Fibroblast of peridontal ligament (primary cell): Measurements from ENCODE around the gene GHR.
"Not testable (repeated sequence)": the region's sequence is repeated elsewhere in the genome, so short reads cannot be mapped to it uniquely, and the experiment has no call there.

Experiments used
- DNase-seq: peaks from one replicate; pipeline ENCODE4 v3.0.0-alpha.2; 2010; ENCODE audit errors: extremely low read depth

The GHR gene

DNA sequence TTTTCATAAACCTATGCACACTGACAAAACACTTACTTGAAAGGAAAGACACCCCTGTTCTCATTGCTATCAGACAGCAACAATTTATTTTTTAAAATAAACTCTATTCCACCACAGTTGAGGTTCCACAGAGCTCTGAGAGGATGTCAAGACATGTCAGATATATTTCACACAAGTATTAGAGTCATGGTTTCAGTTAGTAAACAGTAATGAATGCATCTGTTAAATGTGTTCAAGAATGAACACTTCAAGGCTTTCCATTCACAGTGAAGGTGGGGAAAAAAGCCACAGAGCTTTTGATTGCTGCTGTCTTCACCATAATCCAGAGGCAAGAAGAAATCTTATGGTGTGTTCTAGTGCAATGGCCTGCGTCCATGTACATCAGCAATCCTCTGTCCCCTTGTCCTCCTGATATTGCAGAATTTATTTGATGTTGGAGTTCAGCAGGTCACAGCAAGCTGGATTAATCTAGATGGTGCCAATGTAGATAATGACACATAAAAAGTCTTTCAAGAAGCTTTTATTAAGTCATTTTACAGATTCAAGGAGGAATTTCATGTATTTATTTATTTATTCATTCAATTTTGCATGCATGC lies 146.8 kb downstream of the GHR start:
- no peak for DNase-seq

GRCh38 chr5:42570966-42571960 lies 148.0 kb downstream of the GHR start:
- no peak for DNase-seq

GRCh38 chr5:42572313-42572712 lies 149.1 kb downstream of the GHR start:
- no peak for DNase-seq

GRCh38 chr5:42573386-42573785 lies 150.1 kb downstream of the GHR start:
- DNase-seq: no peak

DNA sequence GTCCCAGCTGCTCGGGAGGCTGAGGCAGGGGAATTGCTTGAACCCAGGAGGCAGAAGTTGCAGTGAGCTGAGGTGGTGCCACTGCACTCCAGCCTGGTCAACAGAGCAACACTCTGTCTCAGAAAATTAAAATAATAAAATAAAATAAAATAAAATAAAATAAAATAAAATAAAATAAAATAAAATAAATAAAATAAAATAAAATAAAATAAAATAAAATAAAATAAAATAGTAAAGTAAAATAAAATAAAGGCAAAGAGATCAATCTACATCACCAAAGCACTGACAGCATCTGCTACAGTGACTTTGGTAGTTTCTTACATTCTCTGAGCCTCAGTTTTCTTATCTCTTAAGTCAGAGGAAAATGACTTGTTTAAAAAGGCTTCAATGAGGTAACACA lies 152.7 kb downstream of the GHR start:
- DNase-seq: not testable (repeated sequence)

DNA sequence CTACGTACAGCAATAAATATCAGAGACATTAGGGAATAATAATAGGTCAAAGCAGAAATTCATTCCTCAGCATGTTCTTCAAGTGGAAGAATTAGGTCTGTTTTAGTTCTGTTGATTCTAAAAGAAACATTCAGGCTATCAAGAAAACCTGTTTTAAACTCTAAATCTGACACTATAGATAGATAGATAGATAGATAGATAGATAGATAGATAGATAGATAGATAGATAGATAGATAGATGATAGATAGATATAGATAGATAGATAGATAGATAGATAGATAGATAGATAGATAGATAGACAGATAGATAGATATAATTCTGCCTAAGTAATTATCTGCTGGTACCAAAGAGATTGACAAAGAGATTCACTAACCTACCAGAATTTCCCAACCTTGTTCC lies 155.7 kb downstream of the GHR start:
- DNase-seq: not testable (repeated sequence)

GRCh38 chr5:42579320-42579719 lies 156.1 kb downstream of the GHR start:
- no peak for DNase-seq

DNA sequence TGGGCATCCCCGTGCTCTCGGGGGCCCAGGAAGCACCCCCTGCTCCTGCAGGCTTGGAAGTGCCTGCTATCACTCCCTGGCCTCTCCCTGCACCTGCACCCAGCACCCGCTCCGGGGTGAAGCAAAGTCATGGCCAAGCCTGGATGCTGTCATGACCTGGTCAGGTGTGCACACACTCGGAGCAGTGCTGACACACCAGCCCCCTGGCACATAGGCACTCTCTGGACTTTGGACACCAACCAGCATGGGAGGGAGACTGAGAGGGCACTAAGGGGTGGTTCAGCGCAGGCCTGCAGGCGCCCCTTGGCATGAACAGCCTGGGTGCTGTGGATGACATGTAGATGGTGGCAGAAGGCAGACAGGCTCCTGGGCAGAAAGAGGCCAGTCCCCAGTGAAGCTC lies 158.6 kb downstream of the GHR start:
- no peak for DNase-seq

DNA sequence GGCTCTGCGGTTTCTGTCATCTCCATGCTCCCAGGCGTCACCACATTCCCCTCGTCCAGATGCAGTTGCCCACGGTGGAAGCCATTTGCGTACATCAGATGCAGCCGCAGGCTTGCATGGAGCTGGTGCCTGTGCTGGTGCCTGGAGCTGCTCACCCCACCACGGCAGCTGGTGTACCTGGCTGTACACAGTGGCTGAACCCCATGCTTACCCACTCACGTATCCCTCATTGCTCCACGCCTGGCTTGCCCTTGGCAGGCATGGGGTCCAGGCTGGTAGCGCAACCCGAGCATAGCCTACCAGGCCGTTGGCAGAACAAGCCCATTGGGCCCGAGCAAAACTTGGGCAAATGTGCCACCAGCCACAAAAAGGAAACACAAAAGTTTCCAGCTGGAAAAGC lies 159.5 kb downstream of the GHR start:
- no peak for DNase-seq

- DNase-seq: peak; percentile 53
These were observed 160.1 kb downstream of the GHR start for GRCh38 chr5:42583322-42583721.

GRCh38 chr5:42586625-42587024 lies 163.4 kb downstream of the GHR start:
- DNase-seq: no peak

DNA sequence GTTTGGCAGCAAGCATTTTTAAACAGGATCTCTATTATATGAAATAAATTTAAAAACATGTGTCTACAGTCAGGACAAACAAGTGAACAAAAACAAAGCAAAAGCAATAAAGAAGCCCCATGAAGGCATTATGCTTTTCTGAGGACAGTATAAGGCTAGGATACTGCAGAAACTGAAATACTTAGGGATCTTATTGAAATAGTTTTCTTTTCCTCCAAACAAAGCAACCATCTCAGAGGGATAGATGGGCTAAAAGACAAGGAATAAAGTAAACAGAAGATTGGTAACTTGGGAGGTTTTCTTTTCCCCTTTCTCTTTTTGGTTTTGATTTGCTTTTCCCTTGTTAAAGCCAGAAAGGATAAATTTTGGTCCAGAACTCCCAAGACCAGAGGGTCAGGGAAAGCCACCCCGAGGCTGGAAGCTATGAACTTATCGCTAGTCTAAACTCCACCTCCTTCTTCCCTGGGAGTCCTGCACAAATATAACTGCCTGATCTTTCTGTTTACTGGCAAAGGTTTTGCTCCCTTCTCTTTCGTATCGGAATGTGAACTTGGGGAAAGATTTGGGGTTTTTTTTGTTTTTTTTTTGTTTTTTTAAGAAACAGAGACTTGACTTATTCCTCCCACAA lies 164.0 kb downstream of the GHR start:
- no peak for DNase-seq

DNA sequence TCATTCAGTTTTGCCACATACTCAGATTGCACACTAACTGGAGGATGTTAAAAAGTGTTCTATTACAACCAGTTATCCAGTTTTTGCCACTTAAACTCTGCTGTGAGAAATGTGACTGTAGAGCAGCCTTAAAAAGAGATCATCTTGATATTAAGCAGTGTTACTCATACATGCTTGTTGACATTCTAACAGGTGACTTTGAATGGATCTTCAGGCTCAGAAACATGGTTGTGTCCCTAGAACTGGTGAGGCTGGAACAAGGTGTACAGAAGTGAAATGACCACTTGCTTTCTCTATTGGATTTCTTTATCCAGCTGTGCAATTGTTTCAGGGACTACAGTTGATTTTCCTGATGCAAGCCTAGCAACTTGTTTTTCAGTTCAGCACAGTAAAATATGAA lies 167.3 kb downstream of the GHR start:
- DNase-seq: no peak

- DNase-seq: no peak
These were observed 167.8 kb downstream of the GHR start for GRCh38 chr5:42591015-42591414.

- DNase-seq: no peak
These were observed 169.3 kb downstream of the GHR start for GRCh38 chr5:42592401-42593140.

- no peak for DNase-seq
These were observed 170.4 kb downstream of the GHR start for GRCh38 chr5:42593591-42593990.

- DNase-seq: no peak
These were observed 172.4 kb downstream of the GHR start for GRCh38 chr5:42595597-42595996.

GRCh38 chr5:42596817-42597216 lies 173.6 kb downstream of the GHR start:
- DNase-seq: no peak

DNA sequence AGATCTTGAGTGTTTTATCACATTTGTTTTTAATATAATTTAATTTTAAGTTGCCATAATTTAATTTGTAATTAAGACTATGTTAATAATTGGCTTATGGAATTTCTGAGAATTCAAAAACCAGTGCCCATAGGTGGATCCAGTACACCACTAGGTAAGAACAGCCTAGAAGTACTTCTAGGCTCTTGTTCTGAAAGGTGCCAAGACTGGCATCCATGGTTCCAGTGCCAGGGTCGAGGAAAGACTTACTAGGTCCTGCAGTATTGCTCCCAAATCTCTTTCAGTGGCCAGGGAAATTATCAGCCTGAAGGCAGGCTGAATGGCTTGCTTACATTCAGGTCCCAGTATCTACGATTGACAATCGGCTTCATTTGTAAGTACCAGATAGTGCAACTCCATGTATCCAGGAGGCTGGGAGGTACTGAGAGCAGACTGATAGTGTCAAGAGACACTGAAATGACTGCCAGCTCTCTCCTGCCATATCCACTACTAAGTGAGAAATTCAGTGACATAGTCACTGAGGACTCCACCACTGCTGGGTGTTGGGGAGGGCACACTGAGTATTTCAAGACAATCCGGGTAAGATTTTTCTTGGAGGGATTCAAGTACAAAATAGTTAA lies 174.2 kb downstream of the GHR start:
- DNase-seq: no peak

DNA sequence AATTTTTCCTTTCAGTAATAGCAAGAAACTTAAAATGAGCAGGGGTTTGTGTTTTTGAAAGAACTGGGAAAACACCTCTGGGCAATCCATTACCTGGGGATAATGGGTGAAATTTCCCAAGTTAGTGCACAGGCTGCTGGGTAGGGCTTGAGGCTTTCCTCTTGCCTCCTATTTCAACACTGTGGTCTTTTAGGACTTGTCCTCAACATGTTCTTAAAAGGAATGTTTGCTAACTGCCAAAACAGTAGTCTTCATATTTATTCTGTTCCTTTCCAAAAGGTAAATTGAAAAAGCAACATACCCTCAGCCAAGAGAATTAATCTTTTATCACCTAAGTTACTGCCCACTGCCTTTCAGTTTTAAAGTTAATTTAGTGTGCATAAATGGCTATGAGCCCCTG lies 175.1 kb downstream of the GHR start:
- no peak for DNase-seq

DNA sequence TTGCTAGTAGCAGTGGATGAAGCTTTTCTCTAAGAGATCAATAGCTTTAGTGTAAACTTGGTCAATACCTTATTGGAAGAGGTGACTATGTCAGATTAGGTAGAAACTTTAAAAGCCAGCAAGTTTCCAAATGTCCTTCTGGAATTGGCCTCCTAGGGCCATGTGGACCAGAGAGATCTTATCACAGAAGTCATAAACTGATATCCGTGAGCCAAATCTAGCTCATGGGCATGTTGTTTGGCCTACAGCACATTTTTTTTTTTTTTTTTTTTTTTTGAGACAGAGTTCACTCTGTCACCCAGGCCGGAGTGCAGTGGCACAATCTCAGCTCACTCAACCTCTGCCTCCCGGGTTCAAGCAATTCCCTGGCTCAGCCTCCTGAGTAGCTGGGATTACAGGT lies 175.9 kb downstream of the GHR start:
- DNase-seq: no peak

- no peak for DNase-seq
These were observed 177.2 kb downstream of the GHR start for GRCh38 chr5:42600441-42600840.
